T-helper 2 cell treated with Interferon-gamma antibody and Interleukin-4, amounts not matched to agents 5 μg/mL and 100 μg/mL, for 36 hours (primary cell): Measurements from ENCODE around the gene LRRTM2.

ENCODE experiments used
- DNase-seq: peaks from one replicate; pipeline ENCODE4 v3.0.0; 2021; ENCODE audit warnings: low spot score
- H3K27ac Mint-ChIP-seq: one replicate; pipeline ENCODE4 v1.8.0; 2021; ENCODE audit warnings: mild to moderate bottlenecking, mixed read lengths
- H3K27me3 Mint-ChIP-seq: one replicate; pipeline ENCODE4 v1.8.0; 2021; ENCODE audit warnings: low read depth, mixed read lengths
- H3K36me3 Mint-ChIP-seq: one replicate; pipeline ENCODE4 v1.8.0; 2021; ENCODE audit warnings: low read depth, mixed read lengths
- H3K4me1 Mint-ChIP-seq: one replicate; pipeline ENCODE4 v1.8.0; 2021; ENCODE audit warnings: low read depth, mixed read lengths
- H3K4me3 Mint-ChIP-seq: one replicate; pipeline ENCODE4 v1.8.0; 2022; ENCODE audit warnings: mild to moderate bottlenecking, moderate library complexity, mixed read lengths
- H3K9me3 Mint-ChIP-seq: one replicate; pipeline ENCODE4 v1.8.0; 2021; ENCODE audit warnings: mixed read lengths

The LRRTM2 gene

DNA sequence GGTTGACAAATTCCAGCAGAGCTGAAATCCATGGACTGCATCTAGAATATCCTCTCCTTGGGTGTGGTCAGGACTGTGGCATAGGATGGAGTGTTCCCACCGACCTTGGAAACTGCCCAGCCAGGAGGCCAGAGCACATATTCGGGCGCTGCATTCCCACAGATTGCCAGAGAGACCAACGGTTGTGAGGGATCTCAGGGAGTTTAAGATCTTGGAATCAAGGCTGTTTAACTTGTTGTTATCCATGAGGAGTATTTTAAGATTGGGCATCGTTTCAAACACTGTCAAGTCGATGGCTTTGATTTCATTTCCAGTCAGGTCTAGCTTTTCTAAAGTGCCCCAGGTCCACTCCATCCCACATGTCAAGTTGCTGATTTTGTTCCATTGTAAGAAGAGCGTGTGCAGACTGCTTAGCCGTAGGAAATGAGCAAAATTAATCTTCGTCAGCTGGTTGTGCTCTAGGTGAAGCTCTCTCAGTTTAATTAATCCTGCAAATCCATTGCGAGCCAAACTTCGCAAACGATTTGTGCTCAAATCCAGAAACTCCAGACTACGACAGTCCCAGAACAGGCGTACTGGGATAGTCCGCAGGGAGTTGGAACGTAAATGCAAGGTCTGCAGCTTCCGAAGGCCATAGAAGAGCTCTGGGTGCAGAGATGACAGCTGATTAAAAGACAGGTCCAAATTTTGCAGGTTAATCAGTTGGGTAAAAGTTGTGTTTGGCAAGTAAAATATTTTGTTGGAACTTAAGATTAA lies 1.5 kb downstream of the LRRTM2 start:
- Mint-ChIP-seq H3K36me3 (no peaks in the 10 kb centered on the region), H3K27me3 (peaks cover 20% of the 10 kb centered on the region), H3K4me1 (peaks cover 6% of the 10 kb centered on the region), H3K4me3 (no peak overlapping the region), H3K9me3 (no peaks in the 10 kb centered on the region), H3K27ac (no peak overlapping the region)
- DNase-seq, result no peak

DNA sequence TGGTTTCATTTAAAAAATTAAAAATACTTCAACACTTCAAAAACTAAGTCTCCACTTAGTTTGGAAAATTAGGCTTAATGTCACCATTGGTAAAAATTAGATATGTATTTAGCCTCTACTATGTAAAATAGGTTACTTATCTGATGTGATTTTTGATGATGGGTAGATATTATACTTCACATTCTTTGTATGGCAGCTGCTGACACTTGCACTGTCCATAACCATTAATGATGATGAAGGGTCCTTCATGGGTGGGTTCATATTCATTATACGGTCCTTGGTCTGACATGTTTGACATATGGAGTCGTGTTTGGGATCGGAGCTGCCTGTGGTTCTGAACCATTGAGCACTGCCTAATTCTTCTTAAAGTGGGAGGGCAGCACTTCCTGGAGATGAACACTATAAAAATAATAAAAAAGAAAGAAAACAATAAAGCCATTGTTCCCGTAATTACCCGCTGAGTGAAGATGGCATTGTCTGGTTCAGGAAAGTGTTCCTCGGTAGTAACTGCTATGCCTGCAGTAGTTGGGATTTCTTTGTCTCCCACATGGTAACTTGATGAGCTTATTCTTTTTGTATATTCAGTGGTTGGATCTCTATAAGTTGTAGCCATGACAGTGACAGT lies 2.2 kb downstream of the LRRTM2 start:
- DNase-seq, result no peak
- Mint-ChIP-seq H3K4me3 (no peak overlapping the region), H3K27me3 (peaks cover 20% of the 10 kb centered on the region), H3K9me3 (no peaks in the 10 kb centered on the region), H3K36me3 (no peaks in the 10 kb centered on the region), H3K27ac (no peak overlapping the region), H3K4me1 (peaks cover 6% of the 10 kb centered on the region)

DNA sequence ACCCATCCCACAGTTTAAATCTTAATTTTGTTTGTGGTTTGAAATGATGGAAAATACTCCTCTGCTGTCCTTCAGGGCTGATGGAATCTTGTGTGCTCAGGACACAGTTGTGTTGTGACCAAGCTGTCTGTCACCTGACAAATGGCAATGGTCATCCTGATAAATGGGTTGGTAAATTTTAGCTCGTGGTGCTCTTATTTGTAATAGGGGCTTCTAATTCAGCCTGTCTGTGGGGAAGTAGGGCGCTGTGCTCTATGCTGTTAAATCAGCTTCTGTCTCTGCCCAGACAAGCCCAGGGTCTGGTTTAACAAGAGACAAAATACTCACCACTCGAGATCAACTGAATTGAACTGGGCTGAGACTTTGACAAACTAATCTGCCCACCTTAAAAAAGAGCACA lies 4.5 kb downstream of the LRRTM2 start:
- Mint-ChIP-seq H3K4me3 (no peak overlapping the region), H3K27ac (no peak overlapping the region), H3K36me3 (no peaks in the 10 kb centered on the region), H3K4me1 (peaks cover 7% of the 10 kb centered on the region), H3K27me3 (peaks cover 20% of the 10 kb centered on the region), H3K9me3 (no peaks in the 10 kb centered on the region)
- DNase-seq, result no peak

DNA sequence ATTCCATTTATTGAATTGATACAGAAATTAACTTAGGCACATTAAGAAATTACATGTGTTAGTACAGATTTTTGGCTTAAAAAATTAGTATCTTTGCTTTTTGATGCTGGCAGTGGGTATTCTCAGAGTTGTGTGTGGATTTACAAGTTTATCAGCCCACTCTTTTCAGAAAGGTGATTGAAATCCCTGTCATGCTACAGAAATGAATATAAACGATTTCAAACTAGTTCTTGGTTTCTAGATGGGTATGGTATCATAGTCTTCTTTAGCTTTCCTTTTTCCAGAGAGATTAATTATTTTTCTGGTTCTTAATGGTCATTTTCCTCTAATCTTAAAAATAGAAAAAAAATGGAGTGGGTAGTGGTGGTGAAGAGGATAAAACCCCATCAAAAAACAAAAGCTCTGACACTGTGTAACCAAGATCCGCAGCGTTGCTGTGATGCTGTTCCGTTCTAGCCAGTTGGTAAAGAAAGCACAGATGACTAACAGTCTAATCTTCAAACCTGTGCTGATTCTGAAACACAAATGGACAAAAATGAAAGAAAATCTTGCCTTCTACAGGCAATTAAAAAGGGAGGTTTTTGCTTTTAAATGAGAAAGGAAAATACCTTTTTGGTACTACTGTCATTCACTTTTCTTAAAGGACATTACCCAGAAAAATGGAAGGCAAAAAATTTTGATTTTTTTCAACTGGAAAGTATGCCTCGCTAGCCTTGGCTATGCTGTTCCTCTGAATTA lies 5.2 kb downstream of the LRRTM2 start:
- Mint-ChIP-seq H3K27me3 (peaks cover 20% of the 10 kb centered on the region), H3K27ac (peak overlapping the region; percentile 10), H3K4me1 (peaks cover 7% of the 10 kb centered on the region), H3K36me3 (no peaks in the 10 kb centered on the region), H3K9me3 (peaks cover 6% of the 10 kb centered on the region), H3K4me3 (no peak overlapping the region)
- DNase-seq, result no peak

DNA sequence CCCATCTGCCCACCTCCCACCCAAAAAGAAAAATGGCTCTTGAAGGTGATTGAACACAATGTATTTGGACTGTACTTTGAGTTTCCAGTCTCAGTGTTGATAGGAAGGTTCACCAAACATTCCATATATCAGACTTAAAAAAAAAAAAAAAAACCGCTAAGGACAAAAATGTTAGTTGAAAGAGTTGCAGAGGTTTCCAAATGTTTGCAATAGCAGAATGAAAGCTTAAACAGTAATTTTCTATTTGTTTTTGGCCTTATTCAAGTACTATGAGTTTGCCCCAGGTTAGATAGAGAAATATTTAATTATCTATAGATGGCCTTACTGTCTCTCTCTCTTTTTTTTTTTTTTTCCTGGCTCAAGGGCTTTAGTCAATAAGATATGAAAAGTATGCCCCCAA lies 6.1 kb downstream of the LRRTM2 start:
- Mint-ChIP-seq H3K4me3 (no peak overlapping the region), H3K36me3 (peaks cover 1% of the 10 kb centered on the region), H3K4me1 (peaks cover 7% of the 10 kb centered on the region), H3K9me3 (peaks cover 12% of the 10 kb centered on the region), H3K27me3 (peaks cover 18% of the 10 kb centered on the region), H3K27ac (no peak overlapping the region)
- DNase-seq, result no peak

DNA sequence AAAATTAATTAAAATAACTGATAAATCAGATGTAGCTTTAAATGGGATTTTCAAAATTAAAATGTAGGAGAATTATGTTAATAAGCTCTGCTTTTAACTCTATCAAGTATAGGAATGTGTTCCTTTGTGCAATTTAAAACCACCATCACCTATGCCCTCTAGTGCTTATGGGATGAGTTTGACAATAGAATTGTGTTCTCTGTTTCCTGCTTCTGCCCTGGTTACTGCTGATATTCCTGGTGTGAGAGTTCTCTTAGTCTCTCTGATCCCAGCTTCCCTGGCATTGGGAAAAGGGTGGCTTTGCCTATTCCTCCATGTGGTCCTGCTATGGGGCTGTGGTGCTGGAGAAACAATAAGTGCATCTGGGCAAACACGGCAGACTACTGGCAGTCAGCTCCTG lies 8.1 kb downstream of the LRRTM2 start:
- no peak overlapping the region for H3K27ac Mint-ChIP-seq
- peaks cover 7% of the 10 kb centered on the region for H3K4me1 Mint-ChIP-seq
- H3K27me3 Mint-ChIP-seq, result peaks cover 14% of the 10 kb centered on the region
- peaks cover 27% of the 10 kb centered on the region for H3K9me3 Mint-ChIP-seq
- H3K36me3 Mint-ChIP-seq, result peaks cover 1% of the 10 kb centered on the region
- H3K4me3 Mint-ChIP-seq, result no peak overlapping the region
- DNase-seq, result no peak

DNA sequence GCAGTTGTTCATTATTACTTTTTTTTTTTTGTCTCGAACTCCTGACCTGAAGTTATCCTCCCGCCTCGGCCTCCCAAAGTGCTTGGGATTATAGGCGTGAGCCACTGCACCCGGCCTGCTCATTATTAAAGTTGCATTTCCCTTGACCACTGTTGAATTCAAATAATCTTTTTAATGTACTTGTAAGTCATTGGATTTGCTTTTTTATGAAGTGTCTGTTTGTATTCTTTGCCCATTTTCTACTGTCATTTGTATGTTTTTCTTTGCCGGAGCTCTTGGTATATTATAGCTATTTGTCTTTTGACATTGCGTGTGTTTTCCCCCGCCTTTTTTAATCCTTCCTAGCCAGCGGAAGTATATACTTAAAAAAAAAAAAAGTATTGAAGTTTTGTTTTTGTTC lies 22.0 kb downstream of the LRRTM2 start:
- Mint-ChIP-seq H3K4me3 (no peak overlapping the region), H3K9me3 (no peaks in the 10 kb centered on the region), H3K36me3 (no peaks in the 10 kb centered on the region), H3K27ac (no peak overlapping the region), H3K27me3 (peaks cover 9% of the 10 kb centered on the region), H3K4me1 (peaks cover 24% of the 10 kb centered on the region)
- no peak for DNase-seq

DNA sequence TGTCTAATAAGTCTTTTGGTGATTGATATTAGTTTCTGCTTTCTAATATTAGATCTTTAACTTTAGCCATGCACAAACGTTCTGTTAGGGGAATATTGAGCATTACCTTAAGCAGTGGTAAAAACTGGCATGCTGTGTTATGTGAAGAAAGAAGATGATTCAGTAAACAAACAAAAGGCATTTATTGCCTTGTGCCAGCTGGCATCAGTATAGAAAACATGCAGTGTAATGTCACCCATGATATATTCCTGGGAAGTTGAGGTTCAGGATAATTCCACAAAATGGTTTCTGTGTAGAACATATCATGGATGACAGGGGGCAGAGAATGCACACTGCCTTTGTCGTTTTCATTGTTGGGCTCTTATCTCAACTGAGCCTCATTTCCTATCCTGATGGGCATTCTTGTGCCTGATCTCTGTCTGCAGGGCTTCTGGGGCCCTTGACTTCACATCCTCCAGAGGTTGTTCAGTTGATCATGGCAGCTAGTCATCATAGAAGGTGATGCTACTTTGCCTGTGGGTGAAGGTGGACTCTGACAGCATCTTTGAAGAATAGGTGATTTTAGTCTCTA lies 24.2 kb downstream of the LRRTM2 start:
- no peaks in the 10 kb centered on the region for H3K9me3 Mint-ChIP-seq
- peaks cover 27% of the 10 kb centered on the region for H3K4me1 Mint-ChIP-seq
- no peak for DNase-seq
- no peak overlapping the region for H3K4me3 Mint-ChIP-seq
- peaks cover 9% of the 10 kb centered on the region for H3K27me3 Mint-ChIP-seq
- H3K27ac Mint-ChIP-seq, result no peak overlapping the region
- no peaks in the 10 kb centered on the region for H3K36me3 Mint-ChIP-seq

DNA sequence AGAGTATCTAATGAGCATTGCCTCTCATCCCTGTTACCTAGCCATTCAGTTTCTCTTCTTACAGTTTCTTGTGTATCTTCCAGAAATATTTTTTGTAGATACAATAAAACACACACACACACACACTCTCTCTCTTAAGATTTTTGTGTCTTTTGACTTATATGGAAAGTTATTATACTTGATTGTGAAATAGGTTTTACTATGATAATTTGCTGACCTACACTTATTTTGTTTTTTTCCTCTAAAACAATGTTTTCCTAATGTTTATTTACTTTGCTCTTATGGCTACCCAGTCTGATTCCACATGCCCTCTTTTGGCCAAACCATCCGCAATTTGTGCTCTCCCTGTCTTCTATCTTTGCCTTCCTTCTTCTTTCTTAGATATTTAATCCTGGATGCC lies 25.3 kb downstream of the LRRTM2 start:
- no peak overlapping the region for H3K27ac Mint-ChIP-seq
- H3K4me3 Mint-ChIP-seq, result no peak overlapping the region
- DNase-seq, result no peak
- H3K4me1 Mint-ChIP-seq, result peaks cover 23% of the 10 kb centered on the region
- H3K27me3 Mint-ChIP-seq, result peaks cover 4% of the 10 kb centered on the region
- no peaks in the 10 kb centered on the region for H3K9me3 Mint-ChIP-seq
- H3K36me3 Mint-ChIP-seq, result no peaks in the 10 kb centered on the region

DNA sequence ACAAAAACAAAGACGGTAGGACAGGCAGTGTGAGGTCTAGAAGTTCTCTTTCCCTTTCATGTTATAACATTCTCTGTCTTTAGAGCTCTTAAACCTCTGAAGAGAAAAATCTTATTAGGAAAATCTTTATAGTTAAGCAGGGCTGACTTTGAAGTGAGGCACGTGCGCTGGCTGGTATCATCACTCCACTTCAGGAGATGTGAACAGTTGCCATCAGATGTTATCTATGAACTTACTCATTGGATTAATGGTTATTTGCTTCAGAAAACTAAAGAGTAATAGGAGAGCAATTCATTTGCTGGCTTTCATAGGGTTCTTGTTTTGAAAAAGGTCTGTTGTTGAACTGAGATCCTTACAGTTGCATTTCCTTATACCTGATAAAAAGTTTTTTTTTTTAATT lies 25.7 kb downstream of the LRRTM2 start:
- Mint-ChIP-seq H3K9me3 (no peaks in the 10 kb centered on the region), H3K4me3 (no peak overlapping the region), H3K27me3 (peaks cover 2% of the 10 kb centered on the region), H3K27ac (no peak overlapping the region), H3K36me3 (no peaks in the 10 kb centered on the region), H3K4me1 (peaks cover 23% of the 10 kb centered on the region)
- no peak for DNase-seq

DNA sequence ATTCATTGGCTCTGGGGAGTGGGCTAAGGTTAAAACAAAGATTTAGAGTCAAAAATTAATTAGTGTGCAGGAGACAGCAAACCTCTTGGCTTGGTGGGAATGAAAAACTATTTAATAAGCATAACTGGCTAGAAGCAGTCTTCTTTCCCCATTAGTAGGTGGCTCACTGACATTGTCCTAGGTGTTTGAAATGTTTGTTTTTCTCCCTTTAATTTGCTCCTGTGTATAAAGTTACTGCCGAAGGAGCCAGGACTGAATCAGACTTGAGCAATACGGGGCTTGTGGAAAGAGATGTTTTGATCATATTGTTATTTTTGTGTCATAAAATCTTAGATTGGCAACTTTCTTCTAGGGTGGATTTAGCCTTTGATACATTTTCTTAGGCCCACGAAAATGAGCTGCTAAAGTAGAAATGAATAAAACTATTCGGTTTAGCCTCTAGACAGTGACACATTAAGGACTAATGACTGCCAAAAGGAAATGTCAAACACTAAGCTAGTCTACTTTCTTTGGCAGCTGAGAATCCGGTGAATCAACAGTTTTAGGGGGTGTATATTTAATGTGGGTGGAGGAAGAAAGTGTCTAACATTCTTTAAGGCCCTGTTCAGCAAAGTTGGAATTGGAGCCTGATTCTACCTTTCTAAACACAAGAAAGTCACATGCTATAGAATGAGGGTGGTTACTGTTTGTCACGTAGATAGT lies 30.2 kb downstream of the LRRTM2 start:
- no peak overlapping the region for H3K4me3 Mint-ChIP-seq
- H3K4me1 Mint-ChIP-seq, result peaks cover 12% of the 10 kb centered on the region
- H3K27me3 Mint-ChIP-seq, result no peaks in the 10 kb centered on the region
- no peaks in the 10 kb centered on the region for H3K36me3 Mint-ChIP-seq
- no peak overlapping the region for H3K27ac Mint-ChIP-seq
- DNase-seq, result no peak
- H3K9me3 Mint-ChIP-seq, result no peaks in the 10 kb centered on the region

DNA sequence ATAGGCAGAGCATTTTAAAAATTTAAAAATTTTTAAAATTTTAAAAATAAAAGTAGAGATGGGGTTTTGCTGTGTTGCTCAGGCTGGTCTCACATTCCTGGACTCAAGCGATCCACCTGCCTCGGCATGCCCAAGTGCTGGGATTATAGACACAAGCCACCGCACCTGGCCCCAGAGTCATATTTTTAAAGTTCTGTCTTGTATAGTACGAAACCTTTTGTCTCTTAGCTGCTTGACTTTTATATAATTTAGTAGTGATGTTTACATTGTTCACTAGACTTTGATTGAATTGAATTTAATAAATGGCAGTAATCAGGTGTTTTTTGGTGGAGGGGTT lies 31.0 kb downstream of the LRRTM2 start:
- H3K4me3 Mint-ChIP-seq, result no peak overlapping the region
- peaks cover 10% of the 10 kb centered on the region for H3K4me1 Mint-ChIP-seq
- H3K27ac Mint-ChIP-seq, result no peak overlapping the region
- no peaks in the 10 kb centered on the region for H3K36me3 Mint-ChIP-seq
- no peak for DNase-seq
- H3K9me3 Mint-ChIP-seq, result no peaks in the 10 kb centered on the region
- no peaks in the 10 kb centered on the region for H3K27me3 Mint-ChIP-seq

DNA sequence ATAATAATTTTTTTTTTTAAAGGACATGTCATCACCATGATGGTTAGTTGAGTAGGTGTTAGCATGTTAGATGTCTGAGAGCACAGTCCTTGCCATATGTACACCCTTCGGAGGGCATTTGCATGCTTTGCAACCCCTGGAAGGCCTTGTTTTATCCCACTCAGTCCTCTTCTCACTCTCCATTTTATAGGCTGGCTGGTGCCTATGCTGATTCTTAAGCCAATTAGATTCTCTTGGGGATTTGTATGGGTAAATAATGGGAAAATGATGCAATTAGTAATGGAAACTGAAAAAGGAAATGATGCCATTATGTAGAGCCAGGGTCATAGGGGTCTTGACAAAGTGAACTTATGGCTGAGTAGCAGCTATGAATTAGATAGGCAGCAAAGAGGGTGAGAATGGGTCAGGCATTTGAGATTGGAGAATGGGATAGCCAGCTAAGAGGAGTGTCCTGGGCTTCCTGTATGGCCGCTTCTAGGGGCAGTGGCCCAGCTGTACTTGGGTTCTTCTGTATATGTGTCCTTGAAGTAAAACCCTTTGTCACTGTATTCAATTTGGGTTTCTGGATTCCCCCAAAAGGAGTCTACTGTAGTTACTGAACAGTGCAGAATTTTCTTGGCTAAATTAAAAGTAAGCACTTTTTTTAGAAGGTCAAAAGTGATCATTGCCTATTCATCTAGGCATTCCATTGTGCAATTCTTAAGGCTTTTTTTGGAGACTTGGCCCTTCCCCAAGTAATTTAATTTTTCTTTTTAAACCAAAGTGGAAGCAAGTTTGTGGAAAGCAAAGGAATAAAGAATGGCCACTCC lies 31.6 kb downstream of the LRRTM2 start:
- Mint-ChIP-seq H3K4me3 (no peak overlapping the region), H3K9me3 (no peaks in the 10 kb centered on the region), H3K27me3 (no peaks in the 10 kb centered on the region), H3K4me1 (peaks cover 7% of the 10 kb centered on the region), H3K27ac (no peak overlapping the region), H3K36me3 (no peaks in the 10 kb centered on the region)
- no peak for DNase-seq
